ENCODE results near the gene WDR53. TPM values are rescaled to one million over a fixed set of nuclear protein-coding genes. Genes with fewer than 3 reads are reported as not detected.
"Not testable (repeated sequence)": the region's sequence is repeated elsewhere in the genome, so short reads cannot be mapped to it uniquely, and the experiment has no call there.

Gene WDR53
- total RNA-seq, 2 experiments from 2014 or later, result 12.8 to 21.4 TPM

DNA sequence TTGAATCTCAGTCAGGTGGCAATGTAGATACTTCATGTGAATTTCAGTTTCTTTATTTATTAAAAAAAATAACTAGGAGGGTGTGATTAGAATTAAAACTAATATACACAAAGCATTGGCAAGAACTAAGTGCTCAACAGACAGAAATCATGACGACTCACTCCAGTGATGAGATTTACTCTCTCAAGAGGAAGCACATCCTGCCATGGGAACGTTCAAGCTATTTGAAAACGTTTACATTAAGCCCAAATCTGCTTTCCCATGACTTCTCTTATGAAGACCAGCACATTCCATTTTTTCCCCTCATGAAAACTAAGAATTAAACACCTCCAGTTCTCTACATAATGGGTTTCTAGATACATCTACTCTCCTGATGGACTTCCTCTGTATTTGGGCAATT is 8.5 kb downstream of the WDR53 start:
- ATAC-seq (no peak), DNase-seq (no peak)
- no peaks in the 10 kb centered on the region for H3K27me3 Mint-ChIP-seq
- intact Hi-C loops (cut with DNase I, micrococcal nuclease), result no loop called here
- no peak overlapping the region for H3K27ac Mint-ChIP-seq
- H3K4me3 Mint-ChIP-seq, result no peak overlapping the region
- POLR2A ChIA-PET, result no interaction called here
- H3K36me3 Mint-ChIP-seq (ENCODE audit: low read depth), result peaks cover 27% of the 10 kb centered on the region
- peaks cover 27% of the 10 kb centered on the region for H3K4me1 Mint-ChIP-seq
- H3K9me3 Mint-ChIP-seq (ENCODE audit: low read depth), result no peaks in the 10 kb centered on the region
- CTCF ChIA-PET, result no interaction called here

- no peaks in the 10 kb centered on the region for H3K9me3 Mint-ChIP-seq (ENCODE audit: low read depth)
- ChIA-PET POLR2A (no interaction called here), CTCF (interaction anchor here (1.0 to 1.3 kb wide), 2 partner anchors 21 to 30 kb away, joined by 3 read pairs; no protein-coding TSS in a partner anchor)
- H3K36me3 Mint-ChIP-seq (ENCODE audit: low read depth), result peaks cover 33% of the 10 kb centered on the region
- ATAC-seq (no peak), DNase-seq (no peak)
- peaks cover 15% of the 10 kb centered on the region for H3K4me1 Mint-ChIP-seq
- no peaks in the 10 kb centered on the region for H3K27me3 Mint-ChIP-seq
- no peak overlapping the region for H3K4me3 Mint-ChIP-seq
- intact Hi-C loops (cut with DNase I, micrococcal nuclease), result no loop called here
- H3K27ac Mint-ChIP-seq, result no peak overlapping the region
These were observed 9.9 kb downstream of the WDR53 start for GRCh38 chr3:196558476-196558875.

DNA sequence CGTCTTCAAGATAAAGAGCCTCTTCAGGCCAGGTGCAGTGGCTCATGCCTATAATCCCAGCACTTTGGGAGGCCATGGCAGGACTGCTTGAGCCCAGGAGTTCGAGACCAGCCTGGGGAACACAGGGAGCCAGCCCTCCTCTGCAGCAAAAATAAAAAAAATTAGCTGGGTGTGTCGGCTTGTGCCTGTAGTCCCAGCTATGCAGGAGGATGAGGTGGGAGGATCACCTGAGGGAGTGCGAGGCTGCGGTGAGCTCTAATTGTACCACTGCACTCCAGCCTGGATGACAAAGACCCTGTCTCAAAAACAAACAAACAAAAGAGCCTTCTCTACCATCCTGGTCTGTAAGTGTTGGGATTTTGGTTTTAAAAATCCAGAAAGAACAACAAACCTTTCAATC is 11.1 kb downstream of the WDR53 start:
- ChIA-PET POLR2A (no interaction called here), CTCF (interaction anchor here (0.5 kb wide), 1 partner anchor 70 kb away, joined by 3 read pairs; no protein-coding TSS in a partner anchor)
- no peak overlapping the region for H3K4me3 Mint-ChIP-seq
- H3K36me3 Mint-ChIP-seq (ENCODE audit: low read depth), result peaks cover 30% of the 10 kb centered on the region
- intact Hi-C loops (cut with DNase I, micrococcal nuclease), result no loop called here
- no peaks in the 10 kb centered on the region for H3K27me3 Mint-ChIP-seq
- no peak for ATAC-seq
- H3K4me1 Mint-ChIP-seq, result peaks cover 9% of the 10 kb centered on the region
- H3K9me3 Mint-ChIP-seq (ENCODE audit: low read depth), result no peaks in the 10 kb centered on the region
- H3K27ac Mint-ChIP-seq, result no peak overlapping the region
- no peak for DNase-seq

- intact Hi-C loops (cut with DNase I, micrococcal nuclease), result no loop called here
- H3K4me1 Mint-ChIP-seq, result peaks cover 6% of the 10 kb centered on the region
- CTCF ChIA-PET, result interaction anchor here (0.7 to 2.5 kb wide), 7 partner anchors 26 to 130 kb away, joined by 3 to 8 read pairs (median 4); no protein-coding TSS in a partner anchor
- H3K27me3 Mint-ChIP-seq, result no peaks in the 10 kb centered on the region
- peaks cover 20% of the 10 kb centered on the region for H3K36me3 Mint-ChIP-seq (ENCODE audit: low read depth)
- ATAC-seq, result no peak
- no peak overlapping the region for H3K4me3 Mint-ChIP-seq
- DNase-seq, result no peak
- POLR2A ChIA-PET, result no interaction called here
- H3K9me3 Mint-ChIP-seq (ENCODE audit: low read depth), result peaks cover 2% of the 10 kb centered on the region
- no peak overlapping the region for H3K27ac Mint-ChIP-seq
These were observed 13.1 kb downstream of the WDR53 start for GRCh38 chr3:196555295-196555694.

GRCh38 chr3:196554205-196554604 is 14.1 kb downstream of the WDR53 start:
- intact Hi-C loops (cut with DNase I, micrococcal nuclease), result no loop called here
- no peaks in the 10 kb centered on the region for H3K27me3 Mint-ChIP-seq
- no peaks in the 10 kb centered on the region for H3K4me1 Mint-ChIP-seq
- ATAC-seq (no peak), DNase-seq (no peak)
- peaks cover 16% of the 10 kb centered on the region for H3K36me3 Mint-ChIP-seq (ENCODE audit: low read depth)
- ChIA-PET POLR2A (no interaction called here), CTCF (interaction anchor here (0.5 to 2.5 kb wide), 7 partner anchors 9 to 357 kb away, joined by 3 to 8 read pairs (median 4); partner anchors contain the start of genes FBXO45 and WDR53)
- H3K9me3 Mint-ChIP-seq (ENCODE audit: low read depth), result peaks cover 6% of the 10 kb centered on the region
- no peak overlapping the region for H3K4me3 Mint-ChIP-seq
- H3K27ac Mint-ChIP-seq, result no peak overlapping the region

DNA sequence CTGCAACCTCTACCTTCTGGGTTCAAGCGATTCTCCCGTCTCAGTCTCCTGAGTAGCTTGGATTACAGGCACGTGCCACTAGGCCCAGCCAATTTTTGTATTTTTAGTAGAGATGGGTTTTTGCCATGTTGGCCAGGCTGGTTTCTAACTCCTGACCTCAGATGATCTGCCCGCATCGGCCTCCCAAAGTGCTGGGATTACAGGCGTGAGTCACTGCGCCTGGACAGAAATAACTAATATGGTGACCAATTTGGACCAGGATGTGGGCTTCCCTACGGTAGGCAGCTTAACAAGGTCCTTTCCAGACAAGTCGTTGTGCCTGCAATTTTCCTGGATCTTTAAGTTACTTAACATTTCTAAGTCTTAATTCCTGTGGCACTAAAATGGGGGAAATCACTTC is 14.8 kb downstream of the WDR53 start:
- CTCF ChIA-PET, result interaction anchor here (0.6 to 2.5 kb wide), 7 partner anchors 15 to 905 kb away, joined by 3 to 8 read pairs (median 3); partner anchors contain the start of genes FBXO45 and WDR53
- Mint-ChIP-seq H3K27me3 (no peaks in the 10 kb centered on the region), H3K36me3 (ENCODE audit: low read depth) (peaks cover 13% of the 10 kb centered on the region), H3K9me3 (ENCODE audit: low read depth) (peaks cover 6% of the 10 kb centered on the region), H3K4me1 (no peaks in the 10 kb centered on the region), H3K4me3 (no peak overlapping the region), H3K27ac (no peak overlapping the region)
- POLR2A ChIA-PET, result no interaction called here
- DNase-seq (no peak), ATAC-seq (no peak)
- intact Hi-C loops (cut with DNase I, micrococcal nuclease), result no loop called here

DNA sequence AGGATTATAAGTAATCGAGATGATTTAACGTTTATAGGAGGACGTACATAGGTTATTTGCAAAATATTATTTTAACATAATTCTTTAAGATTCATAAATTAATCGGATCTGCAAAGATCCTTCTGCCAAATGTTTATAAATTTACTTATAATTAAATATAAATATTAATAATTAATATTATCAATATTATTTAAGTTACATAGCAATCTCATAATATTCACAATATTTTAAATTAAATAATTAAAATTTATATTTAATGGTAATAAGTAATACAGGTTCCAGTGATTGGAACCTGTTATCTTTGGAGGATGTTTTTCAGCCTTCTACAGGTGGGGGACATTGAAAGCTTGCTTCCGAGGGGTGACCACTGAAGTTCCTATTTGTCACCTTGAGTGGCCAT is 16.1 kb downstream of the WDR53 start:
- intact Hi-C loops (cut with DNase I, micrococcal nuclease), result no loop called here
- CTCF ChIA-PET, result interaction anchor here (2.4 kb wide), 1 partner anchor 16 kb away, joined by 8 read pairs; the partner anchor contains the start of genes FBXO45 and WDR53
- Mint-ChIP-seq H3K9me3 (ENCODE audit: low read depth) (peaks cover 11% of the 10 kb centered on the region), H3K27ac (no peak overlapping the region), H3K27me3 (no peaks in the 10 kb centered on the region), H3K36me3 (ENCODE audit: low read depth) (peaks cover 11% of the 10 kb centered on the region), H3K4me3 (no peak overlapping the region), H3K4me1 (no peaks in the 10 kb centered on the region)
- POLR2A ChIA-PET, result no interaction called here
- ATAC-seq (no peak), DNase-seq (no peak)

GRCh38 chr3:196550172-196550571 is 18.2 kb downstream of the WDR53 start:
- intact Hi-C loops (cut with DNase I, micrococcal nuclease); ATAC-seq: not testable (repeated sequence)

GRCh38 chr3:196549312-196549711 is 19.0 kb downstream of the WDR53 start:
- H3K27me3 Mint-ChIP-seq; intact Hi-C loops (cut with DNase I, micrococcal nuclease); H3K27ac Mint-ChIP-seq; H3K4me1 Mint-ChIP-seq; POLR2A ChIA-PET; H3K4me3 Mint-ChIP-seq; H3K36me3 Mint-ChIP-seq (ENCODE audit: low read depth); DNase-seq; ATAC-seq: not testable (repeated sequence)
- CTCF ChIA-PET, result interaction anchor here (0.7 kb wide), 1 partner anchor 67 kb away, joined by 3 read pairs; no protein-coding TSS in a partner anchor
- peaks cover 11% of the 10 kb centered on the region for H3K9me3 Mint-ChIP-seq (ENCODE audit: low read depth)

More at GRCh38 chr3:196550172-196550571, 18.2 kb downstream of the WDR53 start:
- CTCF ChIA-PET, result interaction anchor here (0.7 to 2.1 kb wide), 3 partner anchors 12 to 67 kb away, joined by 3 to 7 read pairs (median 5); no protein-coding TSS in a partner anchor
- H3K27ac Mint-ChIP-seq; H3K4me3 Mint-ChIP-seq; H3K4me1 Mint-ChIP-seq; POLR2A ChIA-PET; DNase-seq; H3K27me3 Mint-ChIP-seq; H3K36me3 Mint-ChIP-seq (ENCODE audit: low read depth): not testable (repeated sequence)
- H3K9me3 Mint-ChIP-seq (ENCODE audit: low read depth), result peaks cover 11% of the 10 kb centered on the region

DNA sequence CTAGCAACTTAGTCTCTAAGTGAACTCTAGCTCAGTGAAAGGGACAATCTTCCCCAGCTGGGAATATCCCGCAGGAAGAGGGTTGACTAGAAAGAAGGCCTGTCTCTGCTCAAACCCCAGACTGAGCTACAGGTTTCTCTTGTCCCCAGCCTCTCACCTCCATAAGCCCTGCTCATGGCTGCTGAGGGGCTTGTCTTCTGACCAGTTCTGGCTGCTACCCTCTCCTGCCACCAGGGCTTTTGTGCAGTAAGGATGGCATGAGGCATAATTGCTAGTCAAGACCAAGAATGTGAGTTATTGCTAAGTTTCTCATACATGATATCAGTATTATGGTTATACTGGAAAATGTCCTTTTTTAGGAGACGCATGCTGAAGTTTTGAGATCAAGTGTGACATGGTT is 21.3 kb downstream of the WDR53 start:
- Mint-ChIP-seq H3K4me1 (no peaks in the 10 kb centered on the region), H3K27me3 (no peaks in the 10 kb centered on the region), H3K9me3 (ENCODE audit: low read depth) (peaks cover 11% of the 10 kb centered on the region), H3K36me3 (ENCODE audit: low read depth) (no peaks in the 10 kb centered on the region), H3K4me3 (no peak overlapping the region), H3K27ac (no peak overlapping the region)
- DNase-seq (no peak), ATAC-seq (no peak)
- POLR2A ChIA-PET, result no interaction called here
- CTCF ChIA-PET, result interaction anchor here (0.8 kb wide), 1 partner anchor 13 kb away, joined by 3 read pairs; no protein-coding TSS in a partner anchor
- intact Hi-C loops (cut with DNase I, micrococcal nuclease), result no loop called here

DNA sequence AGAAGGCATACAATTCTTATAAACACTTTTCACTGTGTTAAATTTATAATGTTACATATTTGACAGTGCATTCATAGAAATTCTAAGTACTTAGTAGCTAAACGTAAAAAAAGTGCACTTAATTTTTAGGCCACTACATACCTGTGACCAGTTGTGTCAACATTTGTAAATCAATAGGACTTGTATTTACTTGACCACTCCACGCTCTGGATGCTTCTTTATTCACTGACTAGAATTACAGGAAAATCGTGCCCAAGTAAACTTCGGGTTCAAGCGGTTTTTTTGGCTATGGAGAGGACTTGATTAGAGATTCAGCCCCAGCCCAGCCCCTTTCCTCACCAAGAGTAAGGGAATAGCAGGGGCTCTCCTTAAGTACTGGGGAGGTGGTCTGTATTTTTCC is 21.8 kb downstream of the WDR53 start:
- Mint-ChIP-seq H3K27me3 (no peaks in the 10 kb centered on the region), H3K36me3 (ENCODE audit: low read depth) (no peaks in the 10 kb centered on the region), H3K9me3 (ENCODE audit: low read depth) (peaks cover 11% of the 10 kb centered on the region), H3K4me1 (no peaks in the 10 kb centered on the region), H3K4me3 (no peak overlapping the region), H3K27ac (no peak overlapping the region)
- ChIA-PET POLR2A (no interaction called here), CTCF (interaction anchor here (0.8 kb wide), 1 partner anchor 13 kb away, joined by 3 read pairs; no protein-coding TSS in a partner anchor)
- ATAC-seq, result no peak
- intact Hi-C loops (cut with DNase I, micrococcal nuclease), result no loop called here
- DNase-seq, result no peak

GRCh38 chr3:196544491-196544992 is 23.8 kb downstream of the WDR53 start:
- ChIA-PET POLR2A (no interaction called here), CTCF (interaction anchor here (1.1 to 1.6 kb wide), 2 partner anchors 16 to 23 kb away, joined by 3 to 5 read pairs; partner anchors contain the start of genes FBXO45 and WDR53)
- Mint-ChIP-seq H3K36me3 (ENCODE audit: low read depth) (no peaks in the 10 kb centered on the region), H3K27me3 (no peaks in the 10 kb centered on the region), H3K4me3 (no peak overlapping the region), H3K9me3 (ENCODE audit: low read depth) (peaks cover 5% of the 10 kb centered on the region), H3K4me1 (no peaks in the 10 kb centered on the region), H3K27ac (no peak overlapping the region)
- intact Hi-C loops (cut with DNase I, micrococcal nuclease), result no loop called here
- no peak for DNase-seq
- no peak for ATAC-seq

Data from activated CD4-positive, alpha-beta T cell treated with anti-CD3 and anti-CD28 coated beads for 36 hours (primary cell).